Fibroblast of the aortic adventitia (primary cell): Measurements from ENCODE around the gene PSMA6. TPM values are rescaled to one million over a fixed set of nuclear protein-coding genes. Genes with fewer than 3 reads are reported as not detected.
"Not testable (repeated sequence)": the region's sequence is repeated elsewhere in the genome, so short reads cannot be mapped to it uniquely, and the experiment has no call there.

Source experiments
- DNase-seq: peaks from one replicate; pipeline ENCODE4 v3.0.0-alpha.2; 2010; ENCODE audit warnings: low read depth
- H3K4me3 ChIP-seq: 2 replicates; pipeline ENCODE4 v1.5.1; 2011; ENCODE audit warnings: low read depth, mild to moderate bottlenecking, control low read depth, low read length, moderate library complexity
- total RNA-seq: library from RNA; depleted of rRNA; stranded (reverse); fragments of >200 nt; gene quantifications from 2 replicates; pipeline ENCODE4 v1.2.3, GENCODE V29; 2012; ENCODE audit warnings: low replicate concordance
- TF ChIP-seq, protein P1 (sequence below): IDR thresholded peaks from 2 replicates; pipeline ENCODE4 v1.5.1; 2011; ENCODE audit warnings: mild to moderate bottlenecking, low read length, control low read depth, inconsistent platforms; ENCODE audit not compliant: insufficient read depth

PSMA6 gene
- total RNA-seq, 1 donor: 184 TPM

DNA sequence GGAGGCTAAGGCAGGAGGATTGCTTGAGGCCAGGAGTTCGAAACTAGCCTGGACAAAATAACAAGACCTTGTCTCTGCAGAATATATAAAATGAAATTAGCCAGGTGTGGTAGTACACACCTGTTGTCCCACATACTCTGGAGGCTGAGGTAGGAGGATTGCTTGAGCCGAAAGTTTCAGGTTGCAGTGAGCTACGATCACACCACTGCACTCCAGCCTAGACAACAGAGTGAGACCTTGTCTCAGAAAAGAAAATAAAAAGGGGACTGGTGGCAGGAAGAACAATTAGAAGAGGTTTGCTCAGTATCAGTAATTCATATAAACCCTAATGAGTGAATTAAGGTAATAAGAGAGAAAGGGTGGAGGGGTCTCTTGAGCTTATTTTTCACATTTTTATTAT, 8.0 kb downstream of the PSMA6 start:
- TF ChIP-seq, protein P1, sequence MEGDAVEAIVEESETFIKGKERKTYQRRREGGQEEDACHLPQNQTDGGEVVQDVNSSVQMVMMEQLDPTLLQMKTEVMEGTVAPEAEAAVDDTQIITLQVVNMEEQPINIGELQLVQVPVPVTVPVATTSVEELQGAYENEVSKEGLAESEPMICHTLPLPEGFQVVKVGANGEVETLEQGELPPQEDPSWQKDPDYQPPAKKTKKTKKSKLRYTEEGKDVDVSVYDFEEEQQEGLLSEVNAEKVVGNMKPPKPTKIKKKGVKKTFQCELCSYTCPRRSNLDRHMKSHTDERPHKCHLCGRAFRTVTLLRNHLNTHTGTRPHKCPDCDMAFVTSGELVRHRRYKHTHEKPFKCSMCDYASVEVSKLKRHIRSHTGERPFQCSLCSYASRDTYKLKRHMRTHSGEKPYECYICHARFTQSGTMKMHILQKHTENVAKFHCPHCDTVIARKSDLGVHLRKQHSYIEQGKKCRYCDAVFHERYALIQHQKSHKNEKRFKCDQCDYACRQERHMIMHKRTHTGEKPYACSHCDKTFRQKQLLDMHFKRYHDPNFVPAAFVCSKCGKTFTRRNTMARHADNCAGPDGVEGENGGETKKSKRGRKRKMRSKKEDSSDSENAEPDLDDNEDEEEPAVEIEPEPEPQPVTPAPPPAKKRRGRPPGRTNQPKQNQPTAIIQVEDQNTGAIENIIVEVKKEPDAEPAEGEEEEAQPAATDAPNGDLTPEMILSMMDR: no peak
- H3K4me3 ChIP-seq: no peak overlapping the region
- no peak for DNase-seq

- H3K4me3 ChIP-seq, DNase-seq: not testable (repeated sequence)
Observed at GRCh38 chr14:35301334-35301733, 9.2 kb downstream of the PSMA6 start.

GRCh38 chr14:35301735-35302528, 9.8 kb downstream of the PSMA6 start:
- TF ChIP-seq, protein P1: no peak
- H3K4me3 ChIP-seq: no peak overlapping the region

GRCh38 chr14:35303149-35303935, 11.2 kb downstream of the PSMA6 start:
- TF ChIP-seq, protein P1: no peak
- no peak overlapping the region for H3K4me3 ChIP-seq
- no peak for DNase-seq

More at GRCh38 chr14:35301735-35302528, 9.8 kb downstream of the PSMA6 start:
- no peak for DNase-seq

- H3K4me3 ChIP-seq: no peak overlapping the region
- no peak for DNase-seq
- TF ChIP-seq, protein P1: no peak
Observed at GRCh38 chr14:35304812-35305462, 12.8 kb downstream of the PSMA6 start.

GRCh38 chr14:35305633-35306032, 13.5 kb downstream of the PSMA6 start:
- TF ChIP-seq, protein P1: no peak
- no peak overlapping the region for H3K4me3 ChIP-seq
- no peak for DNase-seq

DNA sequence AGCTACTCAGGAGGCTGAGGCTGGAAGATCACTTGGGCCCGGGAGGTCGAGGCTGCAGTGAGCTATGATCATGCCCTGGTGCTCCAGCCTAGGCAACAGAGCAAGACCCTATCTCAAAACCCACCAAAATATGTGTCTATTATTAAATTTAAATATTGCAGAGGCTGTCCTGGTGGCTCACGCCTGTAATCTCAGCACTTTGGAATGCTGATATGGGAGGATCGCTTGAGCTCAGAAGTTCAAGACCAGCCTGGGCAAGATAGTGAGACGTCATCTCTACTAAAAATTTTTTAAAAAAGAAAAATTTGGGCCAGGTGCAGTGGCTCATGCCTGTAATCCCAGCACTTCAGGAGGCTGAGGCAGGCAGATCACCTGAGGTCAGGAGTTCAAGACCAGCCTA, 13.9 kb downstream of the PSMA6 start:
- no peak for DNase-seq
- TF ChIP-seq, protein P1: no peak
- no peak overlapping the region for H3K4me3 ChIP-seq
